Measurements from ENCODE around the gene LDHAL6B. TPM values are rescaled to one million over a fixed set of nuclear protein-coding genes. Genes with fewer than 3 reads are reported as not detected.

Gene LDHAL6B
- total RNA-seq, 2 donors from 2014 or later, result not detected

- no peak for ATAC-seq (ENCODE audit: insufficient number of reproducible peaks, low FRiP score, low read depth)
- DNase-seq (ENCODE audit: low spot score), result no peak
- TF ChIP-seq, protein P1, sequence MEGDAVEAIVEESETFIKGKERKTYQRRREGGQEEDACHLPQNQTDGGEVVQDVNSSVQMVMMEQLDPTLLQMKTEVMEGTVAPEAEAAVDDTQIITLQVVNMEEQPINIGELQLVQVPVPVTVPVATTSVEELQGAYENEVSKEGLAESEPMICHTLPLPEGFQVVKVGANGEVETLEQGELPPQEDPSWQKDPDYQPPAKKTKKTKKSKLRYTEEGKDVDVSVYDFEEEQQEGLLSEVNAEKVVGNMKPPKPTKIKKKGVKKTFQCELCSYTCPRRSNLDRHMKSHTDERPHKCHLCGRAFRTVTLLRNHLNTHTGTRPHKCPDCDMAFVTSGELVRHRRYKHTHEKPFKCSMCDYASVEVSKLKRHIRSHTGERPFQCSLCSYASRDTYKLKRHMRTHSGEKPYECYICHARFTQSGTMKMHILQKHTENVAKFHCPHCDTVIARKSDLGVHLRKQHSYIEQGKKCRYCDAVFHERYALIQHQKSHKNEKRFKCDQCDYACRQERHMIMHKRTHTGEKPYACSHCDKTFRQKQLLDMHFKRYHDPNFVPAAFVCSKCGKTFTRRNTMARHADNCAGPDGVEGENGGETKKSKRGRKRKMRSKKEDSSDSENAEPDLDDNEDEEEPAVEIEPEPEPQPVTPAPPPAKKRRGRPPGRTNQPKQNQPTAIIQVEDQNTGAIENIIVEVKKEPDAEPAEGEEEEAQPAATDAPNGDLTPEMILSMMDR (IDR thresholded peaks at IDR 0.05), result no peak
- Histone ChIP-seq H3K36me3 (peaks cover 61% of the 10 kb centered on the region), H3K27me3 (replicated peaks; ENCODE audit: insufficient read depth) (no peaks in the 10 kb centered on the region), H3K27ac (no peak overlapping the region), H3K4me3 (no peak overlapping the region), H3K4me1 (ENCODE audit: control insufficient read depth in 1 of 2, low read depth in 2 of 2) (no peaks in the 10 kb centered on the region), H3K9me3 (no peaks in the 10 kb centered on the region)
Observed at GRCh38 chr15:59205839-59206622, 612 bp upstream of the LDHAL6B start.

DNA sequence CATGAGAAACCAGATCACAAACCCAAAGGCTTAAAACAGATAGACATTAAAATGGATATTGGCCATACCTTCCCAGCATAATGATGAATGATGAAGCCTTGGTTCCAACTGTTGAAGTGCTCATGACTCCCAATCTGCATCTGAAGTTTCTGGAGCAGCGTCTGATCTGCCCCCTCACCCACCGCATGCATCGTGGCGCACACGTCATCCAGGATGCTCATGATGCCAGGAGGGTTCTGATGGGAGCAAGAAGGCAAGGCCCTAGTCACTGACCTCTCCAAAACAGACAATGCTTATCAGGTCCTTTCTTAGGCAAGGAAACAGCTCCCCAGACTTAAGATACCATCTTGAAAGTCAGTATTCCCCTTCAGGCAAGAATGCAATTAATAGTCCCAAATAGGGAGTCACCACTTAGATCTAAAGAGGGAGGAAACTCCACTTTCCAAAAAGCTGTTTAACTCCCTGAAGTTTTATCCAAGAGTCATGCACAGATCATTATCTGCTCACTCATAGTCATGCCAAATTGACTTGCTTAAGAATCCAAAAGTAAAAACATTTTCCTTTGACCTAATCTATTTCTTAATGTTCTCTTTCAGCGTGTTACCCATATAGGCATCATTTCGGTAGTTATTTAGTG lies 2.1 kb downstream of the LDHAL6B start:
- TF ChIP-seq, protein P1 (IDR thresholded peaks at IDR 0.05), result no peak
- ATAC-seq (ENCODE audit: insufficient number of reproducible peaks, low FRiP score, low read depth) (no peak), DNase-seq (ENCODE audit: low spot score) (no peak)
- peaks cover 48% of the 10 kb centered on the region for H3K36me3 ChIP-seq
- H3K9me3 ChIP-seq, result no peaks in the 10 kb centered on the region
- H3K4me1 ChIP-seq (ENCODE audit: control insufficient read depth in 1 of 2, low read depth in 2 of 2), result no peaks in the 10 kb centered on the region
- H3K4me3 ChIP-seq, result no peak overlapping the region
- H3K27ac ChIP-seq, result no peak overlapping the region
- no peaks in the 10 kb centered on the region for H3K27me3 ChIP-seq (replicated peaks; ENCODE audit: insufficient read depth)

DNA sequence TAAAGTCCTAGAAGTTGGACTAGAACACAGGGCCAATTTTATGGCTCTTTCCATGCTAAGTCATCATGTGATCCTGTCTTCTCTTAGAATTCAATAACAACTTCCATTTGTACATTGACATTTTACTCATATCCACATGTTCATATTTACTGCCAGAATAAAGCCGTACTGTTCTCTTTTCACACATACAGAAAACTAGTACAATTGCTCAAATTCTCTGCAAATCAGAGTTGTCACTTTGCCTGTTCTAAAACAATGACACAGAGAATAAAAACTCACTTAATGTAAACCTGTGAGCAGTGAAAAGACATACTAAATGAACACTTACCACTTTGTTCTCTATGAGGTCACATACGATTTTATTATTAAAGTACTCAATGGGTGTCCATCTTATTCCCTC lies 3.5 kb downstream of the LDHAL6B start:
- Histone ChIP-seq H3K4me3 (no peak overlapping the region), H3K27me3 (replicated peaks; ENCODE audit: insufficient read depth) (no peaks in the 10 kb centered on the region), H3K9me3 (no peaks in the 10 kb centered on the region), H3K36me3 (peaks cover 39% of the 10 kb centered on the region), H3K27ac (no peak overlapping the region), H3K4me1 (ENCODE audit: control insufficient read depth in 1 of 2, low read depth in 2 of 2) (no peaks in the 10 kb centered on the region)
- no peak for DNase-seq (ENCODE audit: low spot score)
- ATAC-seq (ENCODE audit: insufficient number of reproducible peaks, low FRiP score, low read depth), result no peak
- TF ChIP-seq, protein P1 (IDR thresholded peaks at IDR 0.05), result no peak

DNA sequence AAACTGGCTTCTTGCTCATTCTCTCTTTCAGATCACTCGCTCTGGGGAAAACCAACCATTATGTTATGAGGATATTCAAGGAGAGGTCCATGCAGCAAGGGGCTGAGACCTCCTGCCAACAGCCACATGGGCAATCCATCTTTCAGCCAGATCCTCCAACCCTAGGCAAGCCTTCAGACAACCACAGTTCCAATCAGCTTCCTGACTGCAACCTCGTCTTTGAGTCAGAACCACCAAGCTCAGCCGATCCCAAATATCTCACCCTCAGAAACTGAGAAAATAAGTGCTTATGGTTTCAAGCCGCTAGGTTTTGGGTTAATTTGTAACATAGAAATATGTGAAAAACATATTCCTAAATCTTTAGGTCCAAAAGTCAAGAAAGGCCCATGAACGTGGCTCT lies 10.3 kb downstream of the LDHAL6B start:
- Histone ChIP-seq H3K36me3 (peaks cover 16% of the 10 kb centered on the region), H3K9me3 (no peaks in the 10 kb centered on the region), H3K27ac (no peak overlapping the region), H3K27me3 (replicated peaks; ENCODE audit: insufficient read depth) (no peaks in the 10 kb centered on the region), H3K4me1 (ENCODE audit: control insufficient read depth in 1 of 2, low read depth in 2 of 2) (peaks cover 5 to 9% of the 10 kb centered on the region in 2 donors), H3K4me3 (no peak overlapping the region)
- ATAC-seq (ENCODE audit: insufficient number of reproducible peaks, low FRiP score, low read depth), result no peak
- no peak for DNase-seq (ENCODE audit: low spot score)
- TF ChIP-seq, protein P1 (IDR thresholded peaks at IDR 0.05), result no peak

DNA sequence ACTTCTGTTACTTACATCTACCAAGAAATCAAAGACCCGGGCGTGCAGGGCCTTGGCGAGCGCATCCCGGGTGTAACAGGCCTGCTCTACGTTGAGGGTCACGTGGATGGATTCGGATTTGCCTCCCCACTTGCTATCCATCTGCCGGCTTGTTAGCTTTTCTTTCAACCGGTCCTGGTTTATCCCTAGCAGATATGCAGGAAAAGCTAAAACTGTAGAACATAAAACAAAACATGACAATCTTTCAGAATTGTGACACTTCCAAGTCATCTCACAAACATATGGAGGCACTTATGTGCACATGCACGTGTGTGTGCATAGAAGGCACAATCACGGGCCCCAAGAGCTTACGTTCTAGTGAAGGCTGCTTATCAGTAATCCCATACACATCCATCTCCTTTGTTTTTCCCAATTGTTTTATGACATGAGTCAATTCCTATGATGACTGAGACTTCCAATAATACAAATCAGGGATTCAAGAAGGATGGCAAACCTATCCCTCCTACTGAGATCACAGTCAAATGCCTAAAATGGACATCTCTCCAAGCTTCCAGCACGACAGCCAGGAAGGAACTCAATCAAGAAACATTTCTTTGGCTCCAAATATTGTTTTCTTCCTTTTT lies 11.3 kb downstream of the LDHAL6B start:
- Histone ChIP-seq H3K36me3 (peaks cover 16% of the 10 kb centered on the region), H3K9me3 (no peaks in the 10 kb centered on the region), H3K27me3 (replicated peaks; ENCODE audit: insufficient read depth) (no peaks in the 10 kb centered on the region), H3K4me1 (ENCODE audit: control insufficient read depth in 1 of 2, low read depth in 2 of 2) (peaks cover 13 to 19% of the 10 kb centered on the region in 2 donors), H3K27ac (no peak overlapping the region), H3K4me3 (no peak overlapping the region)
- no peak for DNase-seq (ENCODE audit: low spot score)
- ATAC-seq (ENCODE audit: insufficient number of reproducible peaks, low FRiP score, low read depth), result no peak
- TF ChIP-seq, protein P1 (IDR thresholded peaks at IDR 0.05), result no peak

Measured in thoracic aorta (tissue), 2 donors.